K562 (cell line): Measurements from ENCODE around the gene SYNE1. TPM values are rescaled to one million over a fixed set of nuclear protein-coding genes. Genes with fewer than 3 reads are reported as not detected.

Source experiments
- ATAC-seq: fragments of 200-7000 bp; cut with Tn5 transposase; 3 replicates; pipeline ENCODE4 v1.9.1; 2020; ENCODE audit warnings: moderate library complexity
- BruUV-seq: library from RNA; stranded (reverse); fragments of 400-500 nt; replicated peaks from 2 replicates; lab custom pipeline; 2021; lab: Mats Ljungman, UMichigan
- CTCF ChIA-PET: fragments of 300-600 bp; formaldehyde crosslinking; extraction: SDS; loops from one replicate; lab custom pipeline; 2021; ENCODE audit warnings: low intra/inter-chr PET ratio; lab: Yijun Ruan, JAX
- POLR2A ChIA-PET: fragments of 300-600, 350-650 bp; sonication (Branson Sonifier 250); formaldehyde crosslinking; extraction: SDS; loops from one replicate; lab custom pipeline; 2021; ENCODE audit warnings: antibody characterized with exemption, inconsistent platforms; lab: Yijun Ruan, JAX
- DNase-seq, 4 experiments: peaks; one replicate each; pipeline versions ENCODE4 v3.0.0 to v3.0.0-alpha.2; 2011 to 2018; ENCODE audit warnings: low spot score in 3 of 4, mixed read lengths in 3 of 4; ENCODE audit errors: extremely low read depth in 1 of 4
- FAIRE-seq: peaks from 2 replicates; lab custom pipeline; 2011; peaks lifted over from hg19 to GRCh38; lab: Jason Lieb, UNC
- H2AFZ ChIP-seq: 2 replicates; pipeline ENCODE4 v1.6.0; 2011; ENCODE audit warnings: low read depth, low read length, control low read depth, inconsistent platforms
- H3K27ac ChIP-seq: fragments of 200-600 bp; 3 replicates; pipeline ENCODE4 v1.8.0; 2011; ENCODE audit warnings: low read depth, mild to moderate bottlenecking, control low read depth, inconsistent platforms, low read length, moderate library complexity, mixed read lengths; ENCODE audit errors: extremely low read depth
- H3K27me3 ChIP-seq, 2 experiments: fragments of 300-600 bp in 1 of 2; 2 replicates in 1 of 2; 3 replicates in 1 of 2; pipeline versions ENCODE4 v1.6.0 to v1.8.0; 2011; ENCODE audit warnings: inconsistent platforms in 2 of 2, low read length in 2 of 2, mild to moderate bottlenecking in 1 of 2, mixed read lengths in 1 of 2, moderate library complexity in 1 of 2; ENCODE audit not compliant: control insufficient read depth in 2 of 2, insufficient read depth in 2 of 2
- H3K36me3 ChIP-seq: fragments of 300-600 bp; 3 replicates; pipeline ENCODE4 v1.8.0; 2011; ENCODE audit warnings: mild to moderate bottlenecking, low read length, inconsistent platforms; ENCODE audit not compliant: control insufficient read depth, insufficient read depth
- H3K4me1 ChIP-seq, 2 experiments: fragments of 200-600 bp in 1 of 2; replicated peaks in 1 of 2; 2 replicates in 1 of 2; 3 replicates in 1 of 2; pipeline versions ENCODE4 v1.5.1 to v1.8.0; 2011; ENCODE audit warnings: inconsistent platforms in 2 of 2, low read length in 2 of 2, mild to moderate bottlenecking in 1 of 2, mixed read lengths in 1 of 2, moderate library complexity in 1 of 2; ENCODE audit not compliant: control insufficient read depth in 2 of 2, insufficient read depth in 2 of 2
- H3K4me2 ChIP-seq: 2 replicates; pipeline ENCODE4 v1.6.1; 2011; ENCODE audit warnings: low read length, control low read depth, inconsistent platforms, mixed read lengths; ENCODE audit not compliant: insufficient read depth
- H3K4me3 ChIP-seq: fragments of 200-600 bp; sonication (generic), shearing (Covaris generic); 2 replicates; pipeline ENCODE4 v1.5.1; 2016; ENCODE audit warnings: control low read depth, inconsistent platforms
- H3K79me2 ChIP-seq: fragments of 200-600 bp; 3 replicates; pipeline ENCODE4 v1.8.0; 2011; ENCODE audit warnings: low read length, inconsistent platforms; ENCODE audit not compliant: control insufficient read depth, insufficient read depth
- H3K9ac ChIP-seq, 2 experiments: 2 replicates each; pipeline versions ENCODE4 v1.6.0 to v1.6.1; 2011; ENCODE audit warnings: low read depth in 2 of 2, low read length in 2 of 2, control low read depth in 1 of 2, inconsistent platforms in 1 of 2, mild to moderate bottlenecking in 1 of 2, mixed read lengths in 1 of 2; ENCODE audit not compliant: insufficient read depth in 1 of 2
- H3K9me1 ChIP-seq: one replicate; pipeline ENCODE4 v1.6.0; 2011; ENCODE audit warnings: inconsistent platforms, mild to moderate bottlenecking, low read length, moderate library complexity; ENCODE audit not compliant: control insufficient read depth, insufficient read depth
- H3K9me3 ChIP-seq: replicated peaks from 2 replicates; pipeline ENCODE4 v1.5.1; 2011; ENCODE audit warnings: low read depth, low read length, inconsistent platforms; ENCODE audit not compliant: control insufficient read depth, insufficient read depth
- H4K20me1 ChIP-seq: replicated peaks from 2 replicates; pipeline ENCODE4 v1.6.1; 2011; ENCODE audit warnings: low read length, inconsistent platforms, mixed read lengths; ENCODE audit not compliant: control insufficient read depth, insufficient read depth
- ATF6 ChIP-seq: sonication (generic); formaldehyde crosslinking; IDR thresholded peaks from 2 replicates; pipeline ENCODE4 v1.4.0; 2020; ENCODE audit warnings: mild to moderate bottlenecking, missing genetic modification reagents
- CBFB ChIP-seq: sonication (generic); formaldehyde crosslinking; IDR thresholded peaks from 2 replicates; pipeline ENCODE4 v1.4.0; 2020; ENCODE audit warnings: mild to moderate bottlenecking, missing genetic modification reagents
- CBX1 ChIP-seq: sonication (generic); IDR thresholded peaks from 2 replicates; pipeline ENCODE4 v1.6.1; 2016; ENCODE audit warnings: antibody characterized with exemption, low read depth, mild to moderate bottlenecking
- CBX5 ChIP-seq: IDR thresholded peaks from 2 replicates; pipeline ENCODE4 v1.6.1; 2014; ENCODE audit warnings: low read depth, borderline replicate concordance
- FOXJ2 ChIP-seq: fragments of 200-800 bp; sonication (Bioruptor generic); IDR thresholded peaks from 2 replicates; pipeline ENCODE4 v1.6.1; 2016; ENCODE audit warnings: missing genetic modification characterization, missing compliant biosample characterization
- HNRNPH1 ChIP-seq: fragments of 200-400 bp; formaldehyde crosslinking; optimal IDR thresholded peaks from 2 replicates; pipeline ENCODE3; 2017; ENCODE audit warnings: low read depth, mild to moderate bottlenecking, low read length, moderate library complexity
- NFATC3 ChIP-seq: fragments of 450-650 bp; IDR thresholded peaks from 2 replicates; pipeline ENCODE4 v1.6.1; 2017; ENCODE audit warnings: mild to moderate bottlenecking
- OTX1 ChIP-seq: fragments of 450-650 bp; formaldehyde crosslinking; IDR thresholded peaks from 2 replicates; pipeline ENCODE4 v1.4.0; 2022; ENCODE audit warnings: mild to moderate bottlenecking
- PRPF4 ChIP-seq: fragments of 200-400 bp; formaldehyde crosslinking; IDR thresholded peaks from one replicate; pipeline ENCODE4 v1.6.1; 2017; ENCODE audit warnings: low read length, low read depth, mild to moderate bottlenecking; ENCODE audit not compliant: insufficient read depth, poor library complexity, severe bottlenecking
- PTBP1 ChIP-seq: fragments of 200-400 bp; formaldehyde crosslinking; IDR thresholded peaks from 2 replicates; pipeline ENCODE4 v1.6.1; 2017; ENCODE audit warnings: low read depth, low read length
- RUNX1 ChIP-seq: sonication (generic); IDR thresholded peaks from 2 replicates; pipeline ENCODE4 v1.6.1; 2016; ENCODE audit warnings: antibody characterized with exemption, low read depth
- SAFB2 ChIP-seq: fragments of 200-400 bp; formaldehyde crosslinking; IDR thresholded peaks from 2 replicates; pipeline ENCODE4 v1.6.1; 2018; ENCODE audit warnings: borderline replicate concordance, low read length, low read depth, moderate library complexity; ENCODE audit not compliant: severe bottlenecking
- SOX6 ChIP-seq: fragments of 450-650 bp; IDR thresholded peaks from 2 replicates; pipeline ENCODE4 v1.6.1; 2014; ENCODE audit warnings: mild to moderate bottlenecking
- TFAM ChIP-seq: fragments of 250-450 bp; sonication (Bioruptor Pico); conservative IDR thresholded peaks from 2 replicates; pipeline ENCODE4 v1.5.0; 2021; ENCODE audit warnings: mild to moderate bottlenecking, moderate library complexity
- TRIM24 ChIP-seq, 2 experiments: fragments of 450-650 bp; IDR thresholded peaks; 2 replicates each; pipeline ENCODE4 v1.6.1; 2016
- WHSC1 ChIP-seq: IDR thresholded peaks from one replicate; pipeline ENCODE4 v1.6.1; 2012; ENCODE audit warnings: low read length, control low read depth, inconsistent platforms
- ZNF146 ChIP-seq: IDR thresholded peaks from one replicate; pipeline ENCODE4 v1.6.1; 2018; ENCODE audit warnings: missing compliant biosample characterization; ENCODE audit not compliant: unreplicated experiment
- ZNF695 ChIP-seq: fragments of 450-650 bp; formaldehyde crosslinking; IDR thresholded peaks from 2 replicates; pipeline ENCODE4 v1.4.0; 2020; ENCODE audit warnings: mild to moderate bottlenecking, moderate library complexity
- ZNF707 ChIP-seq: fragments of 250-450 bp; sonication (Bioruptor Pico); conservative IDR thresholded peaks from 2 replicates; pipeline ENCODE4 v1.8.0; 2022; ENCODE audit warnings: inconsistent platforms, mild to moderate bottlenecking, moderate library complexity
- WGBS: fragments of 100-300 bp; shearing (Covaris generic); methylation state at CpG from one replicate; pipeline ENCODE4 v1.1.6; 2016; ENCODE audit warnings: low coverage, mixed read lengths; ENCODE audit not compliant: insufficient coverage; ENCODE audit errors: missing lambda C conversion rate; 5-methylcytosine and 5-hydroxymethylcytosine counted together
- in situ Hi-C: fragments of 300-500 bp; cut with MboI; formaldehyde crosslinking; loops from 4 replicates; pipeline ENCODE4 v1.15.0; 2018; ENCODE audit warnings: inconsistent platforms, mixed read lengths
- intact Hi-C: fragments of 100-400 bp; cut with micrococcal nuclease; formaldehyde crosslinking; loops from 2 replicates; pipeline ENCODE4 v1.14.2; 2022
- polyA plus RNA-seq, 8 experiments: library from polyadenylated mRNA; depleted of rRNA in 4 of 8; stranded (reverse) in 5 of 8; unstranded in 3 of 8; fragments of >200 nt; fragmentation: Nextera tagmentation in 2 of 8; fragmentation: Illumina TruSeq in 1 of 8; extraction: Ambion mirVana in 2 of 8; extraction: Trizol in 1 of 8; gene quantifications; 2 replicates each; pipeline versions ENCODE4 v1.2.1 to v1.2.3, GENCODE V29; 2011 to 2014; ENCODE audit warnings: inconsistent platforms in 1 of 8, missing spikeins in 1 of 8
- total RNA-seq, 7 experiments: library from RNA; depleted of rRNA in 6 of 7; stranded (reverse); fragments of >200 nt in 6 of 7; fragmentation: Illumina TruSeq in 2 of 7; extraction: Trizol in 2 of 7; gene quantifications; 2 replicates each; pipeline versions ENCODE4 v1.2.1 to v1.2.3, GENCODE V29; 2011 to 2021; ENCODE audit warnings: low replicate concordance in 1 of 7
- TF ChIP-seq, protein P1 (sequence below): sonication (generic); formaldehyde crosslinking; IDR thresholded peaks from 2 replicates; pipeline ENCODE4 v1.8.1; 2022; ENCODE audit warnings: missing genetic modification reagents

SYNE1 gene
- total and polyA plus RNA-seq, 9 of the 15 experiments (the other 6 are each of a cell fraction or from before 2014, with no cell fraction given) = under 0.01 to 0.42 (median 0.08) TPM; not detected in 1

DNA sequence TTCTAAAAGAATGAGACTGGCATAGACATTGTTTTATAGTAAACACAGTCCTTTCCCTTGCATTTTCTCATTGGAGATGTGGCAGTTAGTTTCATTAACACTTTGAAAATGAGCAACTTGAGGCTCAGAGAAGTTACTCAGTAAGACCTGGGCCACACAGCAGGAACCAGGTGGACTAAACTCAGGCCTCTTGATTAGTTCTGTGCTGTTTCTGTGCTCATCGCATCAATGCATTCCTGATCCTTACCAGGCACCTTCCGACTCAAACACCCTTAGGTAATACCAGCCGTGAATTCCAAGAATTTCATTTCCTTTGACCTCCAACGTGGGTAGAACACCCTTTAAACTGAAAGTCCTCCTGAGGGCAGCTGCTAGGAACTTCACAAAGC lies 466.9 kb downstream of the SYNE1 start:
- no peak for ATAC-seq
- Histone ChIP-seq H3K36me3 (no peaks in the 10 kb centered on the region), H3K4me3 (no peak overlapping the region), H3K4me1 (no peaks in the 10 kb centered on the region), H4K20me1 (0 out of 2 replicates have a peak, but pooled peaks cover 3% of the 10 kb centered on the region), H2AFZ (no peak overlapping the region), H3K9me3 (no peaks in the 10 kb centered on the region), H3K79me2 (no peaks in the 10 kb centered on the region), H3K4me2 (no peak overlapping the region), H3K27ac (no peak overlapping the region), H3K9me1 (no peaks in the 10 kb centered on the region), H3K9ac (no peak overlapping the region), H3K27me3 (no peaks in the 10 kb centered on the region)
- WGBS = 1% methylated on average over 4 of the region's 4 CpGs
- intact Hi-C loops = no loop called here
- no peak for FAIRE-seq
- TF ChIP-seq, protein P1, sequence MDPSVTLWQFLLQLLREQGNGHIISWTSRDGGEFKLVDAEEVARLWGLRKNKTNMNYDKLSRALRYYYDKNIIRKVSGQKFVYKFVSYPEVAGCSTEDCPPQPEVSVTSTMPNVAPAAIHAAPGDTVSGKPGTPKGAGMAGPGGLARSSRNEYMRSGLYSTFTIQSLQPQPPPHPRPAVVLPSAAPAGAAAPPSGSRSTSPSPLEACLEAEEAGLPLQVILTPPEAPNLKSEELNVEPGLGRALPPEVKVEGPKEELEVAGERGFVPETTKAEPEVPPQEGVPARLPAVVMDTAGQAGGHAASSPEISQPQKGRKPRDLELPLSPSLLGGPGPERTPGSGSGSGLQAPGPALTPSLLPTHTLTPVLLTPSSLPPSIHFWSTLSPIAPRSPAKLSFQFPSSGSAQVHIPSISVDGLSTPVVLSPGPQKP (CRISPR knock-in tag) = no peak
- TF ChIP-seq SOX6 = no peak
- TF ChIP-seq PTBP1 = no peak
- TF ChIP-seq PRPF4 = no peak
- TF ChIP-seq CBX1 = no peak
- TF ChIP-seq OTX1 (CRISPR knock-in tag) = no peak
- no peak for TF ChIP-seq CBFB (CRISPR knock-in tag)
- no peak for TF ChIP-seq FOXJ2 (tag)
- no peak for TF ChIP-seq CBX5
- TF ChIP-seq ZNF707 = no peak
- TF ChIP-seq TRIM24 (IDR thresholded peaks at IDR 0.05) = no peak
- TF ChIP-seq RUNX1 = no peak
- no peak for TF ChIP-seq TFAM (CRISPR knock-in tag)
- TF ChIP-seq SAFB2 = no peak
- TF ChIP-seq ZNF695 (CRISPR knock-in tag) = no peak
- TF ChIP-seq ZNF146 = no peak
- TF ChIP-seq WHSC1 = no peak
- TF ChIP-seq NFATC3 = no peak
- no peak for TF ChIP-seq HNRNPH1
- no peak for TF ChIP-seq ATF6 (CRISPR knock-in tag)
- POLR2A ChIA-PET = no interaction called here
- CTCF ChIA-PET = no interaction called here
- no TSS peak for BruUV-seq
- in situ Hi-C loops = no loop called here
- DNase-seq = no peak
